Measurements from ENCODE around the gene UCMA.
A peak's percentile ranks its signal among the peaks of the same experiment; 100 is the strongest.
"Not testable (repeated sequence)": the region's sequence is repeated elsewhere in the genome, so short reads cannot be mapped to it uniquely, and the experiment has no call there.

UCMA gene

DNA sequence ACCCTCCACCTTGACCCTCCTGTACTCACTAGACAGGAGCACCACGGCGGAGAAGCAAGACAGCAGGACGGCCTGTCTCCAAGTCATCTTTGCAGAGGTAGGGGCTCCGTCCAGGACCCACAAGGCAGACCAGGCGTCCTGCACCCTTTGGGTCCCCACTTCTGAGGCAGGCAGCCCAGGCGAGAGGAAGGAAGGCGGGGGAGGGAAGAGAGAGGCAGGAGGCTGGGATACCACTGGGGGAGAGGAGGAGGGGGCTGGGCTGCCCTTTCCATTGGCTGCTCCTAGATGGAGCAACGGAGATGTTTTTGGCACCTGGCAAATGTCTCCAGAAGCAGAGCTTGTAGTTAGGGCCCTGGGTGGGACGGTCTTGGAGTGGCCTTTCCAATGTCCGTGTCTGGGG is at the start of gene UCMA:
TSS of gene UCMA (minus strand) at position 203 of the 400 bp plus-strand sequence. CDS start at position 87, 116 bp downstream.
- no peak for DNase-seq (ENCODE audit: low spot score)

- DNase-seq (ENCODE audit: low spot score): not testable (repeated sequence)
Observed at GRCh38 chr10:13282348-13282747, 48.2 kb upstream of the UCMA start.

- no peak for DNase-seq (ENCODE audit: low spot score)
Observed at GRCh38 chr10:13276749-13277365, 42.7 kb upstream of the UCMA start.

DNA sequence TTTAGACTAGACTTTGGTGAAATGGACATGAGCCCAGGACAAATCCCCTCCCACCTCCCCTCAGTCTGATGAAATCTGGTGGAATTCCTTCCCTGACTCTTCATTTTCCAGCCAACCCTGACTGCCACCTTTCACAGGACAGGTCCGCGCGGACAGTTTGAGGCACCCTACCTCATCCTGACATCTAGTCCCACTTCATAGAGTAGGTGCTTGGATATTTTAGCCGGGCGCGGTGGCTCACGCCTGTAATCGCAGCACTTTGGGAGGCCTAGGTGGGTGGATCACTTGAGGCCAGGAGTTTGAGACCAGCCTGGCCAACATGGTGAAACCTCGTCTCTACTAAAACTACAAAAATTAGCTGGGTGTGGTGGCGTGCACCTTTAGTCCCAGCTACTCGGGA is 42.0 kb upstream of the UCMA start:
- DNase-seq (ENCODE audit: low spot score): not testable (repeated sequence)

DNA sequence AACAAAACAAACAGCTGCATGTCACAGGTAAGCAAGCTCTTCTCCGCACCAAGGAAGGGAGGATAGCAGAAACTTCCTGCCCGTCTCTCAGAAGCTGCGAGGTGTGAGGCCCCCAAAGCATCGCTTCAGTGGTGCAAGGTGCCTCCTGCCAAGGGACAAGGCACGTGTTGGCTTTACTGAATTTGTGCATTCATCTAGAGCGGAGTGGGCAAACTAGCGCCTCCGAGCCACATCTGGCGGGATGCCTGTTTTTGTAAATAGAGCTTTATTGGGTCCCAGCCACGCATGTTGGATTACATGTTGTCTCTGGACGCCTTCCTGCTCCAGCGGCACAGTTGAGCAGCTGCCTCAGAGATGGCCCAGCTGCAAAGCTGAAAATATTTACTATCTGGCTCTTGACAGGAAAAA is 38.0 kb upstream of the UCMA start:
- peak; percentile 10 for DNase-seq (ENCODE audit: low spot score)

DNA sequence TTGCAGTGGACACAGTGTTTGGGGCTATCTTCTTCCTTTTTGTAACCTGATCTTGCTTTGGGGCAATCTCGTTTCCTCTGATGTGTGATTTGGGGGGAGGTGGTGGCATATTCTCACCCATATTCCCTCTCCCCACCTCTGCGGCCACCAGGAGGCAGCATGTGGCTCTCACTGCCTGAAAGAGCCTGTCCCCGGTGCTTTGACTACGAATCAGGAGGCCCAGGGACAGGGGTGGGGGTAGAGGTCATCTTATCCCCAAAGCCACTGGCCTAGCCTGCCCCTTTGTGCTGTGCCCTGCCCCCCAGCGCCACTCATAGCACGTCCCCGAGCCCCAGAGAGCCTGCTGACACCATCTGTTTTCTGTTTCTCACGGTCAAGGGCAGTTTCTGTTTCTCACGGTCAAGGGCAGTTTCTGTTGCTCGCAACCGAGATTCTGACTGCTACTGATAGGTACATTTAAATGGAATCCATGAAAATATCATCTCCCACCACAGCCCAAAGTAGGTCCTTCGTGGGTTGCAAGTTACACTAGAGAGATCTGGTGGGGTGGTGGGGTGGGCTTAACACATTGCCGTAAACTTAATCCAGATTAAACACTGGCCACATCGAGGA is 37.5 kb upstream of the UCMA start:
- peak; percentile 64 for DNase-seq (ENCODE audit: low spot score)

DNA sequence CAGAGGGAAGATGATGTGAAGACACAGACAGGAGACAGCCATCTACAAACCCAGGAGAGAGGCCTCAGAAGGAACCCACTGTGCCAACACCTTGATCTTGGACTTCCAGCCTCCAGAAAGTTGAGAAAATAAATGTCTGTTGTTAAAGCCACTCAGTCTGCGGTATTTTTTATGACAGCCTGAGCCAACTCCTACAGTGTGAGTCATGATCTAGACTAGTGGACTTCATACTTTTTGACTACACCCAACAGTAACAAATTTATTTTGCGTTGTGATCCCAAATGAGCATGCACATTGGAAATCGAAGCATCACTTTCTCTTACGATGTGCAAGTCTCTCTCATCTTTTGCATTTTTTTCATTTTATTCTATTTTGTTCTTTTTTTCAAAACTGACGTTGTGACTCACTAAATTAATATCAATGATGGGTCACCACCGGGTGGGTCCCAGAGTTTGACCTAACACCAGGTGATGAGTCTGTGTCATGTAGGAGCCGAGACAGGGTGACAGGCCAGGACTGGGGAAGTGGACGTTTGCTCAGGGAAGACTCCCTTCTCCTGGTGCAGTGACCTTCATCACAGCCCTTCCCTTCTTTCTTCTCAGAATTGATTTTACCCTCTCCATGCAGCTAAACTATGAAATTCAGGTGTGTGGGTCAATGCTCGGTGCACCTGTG is 36.8 kb upstream of the UCMA start:
- no peak for DNase-seq (ENCODE audit: low spot score)

GRCh38 chr10:13268841-13269240 is 34.7 kb upstream of the UCMA start:
- no peak for DNase-seq (ENCODE audit: low spot score)

DNA sequence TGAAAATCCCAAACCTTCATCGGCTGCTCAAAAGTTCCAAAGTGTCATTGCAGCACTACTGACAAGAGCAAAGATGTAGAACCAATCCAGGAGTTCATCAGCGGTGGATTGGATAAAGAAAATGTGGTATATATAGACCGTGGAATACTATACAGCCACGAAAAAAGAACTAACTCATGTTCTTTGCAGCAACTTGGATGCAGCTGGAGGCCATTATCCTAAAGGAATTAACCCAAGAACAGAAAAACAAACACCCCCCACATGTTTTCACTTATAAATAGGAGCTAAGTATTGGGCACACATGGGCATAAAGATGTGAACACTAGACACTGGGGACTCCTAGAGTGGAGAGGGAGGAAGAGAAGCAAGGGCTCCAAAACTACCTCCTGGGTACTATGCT is 34.1 kb upstream of the UCMA start:
- no peak for DNase-seq (ENCODE audit: low spot score)

DNA sequence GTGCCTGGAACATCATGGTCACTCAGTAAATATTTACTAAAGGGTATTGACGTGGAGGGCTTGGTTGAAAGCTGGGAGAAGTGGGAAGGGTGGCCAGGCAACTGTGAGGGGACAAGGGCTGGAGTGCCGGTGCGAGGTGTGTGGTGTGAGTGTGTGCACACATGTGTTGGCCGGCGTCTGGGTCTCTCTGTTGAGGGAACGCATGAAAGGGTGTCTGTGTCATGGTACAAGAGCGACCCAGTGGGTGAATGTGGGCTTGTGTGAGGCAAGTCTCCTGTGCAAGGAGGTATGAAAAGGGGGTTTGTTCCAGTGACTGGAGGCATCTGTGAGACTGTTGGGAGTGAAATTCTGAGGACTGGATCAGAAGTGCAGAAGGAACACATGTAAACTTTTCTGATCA is 29.4 kb upstream of the UCMA start:
- no peak for DNase-seq (ENCODE audit: low spot score)

- DNase-seq (ENCODE audit: low spot score): no peak
Observed at GRCh38 chr10:13262433-13262832, 28.3 kb upstream of the UCMA start.

DNA sequence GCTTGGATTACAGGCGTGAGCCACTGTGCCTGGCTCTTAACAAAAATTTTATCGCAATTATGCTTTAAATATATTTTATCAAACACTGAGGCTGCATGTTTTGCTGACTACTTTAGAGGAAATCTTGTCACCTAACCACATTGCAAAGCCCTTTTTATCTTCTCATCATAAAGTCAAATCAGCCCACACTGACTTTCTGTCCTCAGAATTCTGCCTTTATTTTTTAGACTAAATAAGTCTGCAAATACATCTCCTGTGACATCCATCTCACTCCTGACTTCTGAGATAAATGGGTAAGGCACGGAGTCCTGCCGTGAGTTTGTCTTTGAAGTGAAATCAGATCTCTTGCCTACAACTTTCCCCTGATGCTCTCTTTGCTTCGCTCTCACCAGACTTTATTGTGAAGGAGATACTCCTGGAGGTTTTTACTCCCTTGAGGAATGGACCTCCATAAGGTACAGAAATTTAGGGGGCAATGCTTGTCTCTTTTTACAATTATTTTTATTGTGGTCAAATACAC is 23.5 kb upstream of the UCMA start:
- no peak for DNase-seq (ENCODE audit: low spot score)

DNA sequence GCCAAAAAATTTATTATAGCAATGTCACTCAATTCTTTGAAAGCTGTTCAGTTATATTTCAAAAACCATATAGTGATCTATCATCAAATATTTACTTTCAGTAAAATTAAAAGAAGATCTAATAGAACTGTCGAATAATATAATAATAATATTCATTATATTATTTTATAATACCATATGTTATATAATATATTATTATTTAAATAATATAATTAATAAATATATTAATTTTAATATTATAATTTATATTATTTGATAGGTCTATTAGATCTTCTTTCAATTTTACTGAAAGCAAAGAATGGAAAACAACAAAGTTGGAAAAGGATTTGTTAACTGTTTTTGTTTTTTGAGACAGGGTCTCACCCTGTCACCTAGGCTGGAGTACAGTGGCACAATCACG is 22.5 kb upstream of the UCMA start:
- DNase-seq (ENCODE audit: low spot score): no peak

- no peak for DNase-seq (ENCODE audit: low spot score)
Observed at GRCh38 chr10:13253726-13254125, 19.6 kb upstream of the UCMA start.

DNA sequence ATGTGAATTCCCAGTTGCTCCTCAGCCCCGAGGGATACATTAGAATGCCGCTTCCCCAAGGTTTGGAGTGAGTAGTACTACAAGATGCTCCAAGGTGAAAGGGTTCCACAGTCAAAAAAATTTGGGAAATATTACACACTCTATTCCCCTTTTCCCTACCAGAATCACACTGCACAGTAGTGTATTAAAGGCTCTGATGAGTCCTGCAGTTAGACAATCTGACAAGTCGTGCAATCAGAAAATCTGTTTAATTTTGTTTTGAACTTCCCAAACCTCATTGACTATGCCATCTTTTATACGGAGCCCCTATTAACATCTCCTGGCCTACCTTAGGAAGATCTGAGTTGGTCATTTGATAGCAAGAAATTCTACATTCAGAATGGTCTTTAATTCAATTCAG is 13.6 kb upstream of the UCMA start:
- no peak for DNase-seq (ENCODE audit: low spot score)

GRCh38 chr10:13247246-13247645 is 13.1 kb upstream of the UCMA start:
- DNase-seq (ENCODE audit: low spot score): no peak

DNA sequence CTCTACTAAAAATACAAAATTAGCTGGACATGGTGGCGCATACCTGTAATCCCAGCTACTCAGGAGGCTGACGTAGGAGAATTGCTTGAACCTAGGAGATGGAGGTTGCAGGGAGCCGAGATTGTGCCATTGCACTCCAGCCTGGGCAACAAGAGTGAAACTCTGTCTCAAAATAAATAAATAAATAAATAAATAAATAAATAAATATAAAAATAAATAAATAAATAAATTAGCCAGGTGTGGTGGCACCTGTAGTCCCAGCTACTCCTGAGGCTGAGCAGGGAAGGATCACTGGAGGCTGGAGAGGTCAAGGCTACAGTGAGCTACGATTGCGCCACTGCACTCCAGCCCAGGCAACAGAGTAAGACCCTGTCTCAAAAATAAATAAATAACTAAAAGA is 8.1 kb upstream of the UCMA start:
- DNase-seq (ENCODE audit: low spot score): not testable (repeated sequence)

- DNase-seq (ENCODE audit: low spot score): no peak
Observed at GRCh38 chr10:13241613-13242012, 7.4 kb upstream of the UCMA start.

DNA sequence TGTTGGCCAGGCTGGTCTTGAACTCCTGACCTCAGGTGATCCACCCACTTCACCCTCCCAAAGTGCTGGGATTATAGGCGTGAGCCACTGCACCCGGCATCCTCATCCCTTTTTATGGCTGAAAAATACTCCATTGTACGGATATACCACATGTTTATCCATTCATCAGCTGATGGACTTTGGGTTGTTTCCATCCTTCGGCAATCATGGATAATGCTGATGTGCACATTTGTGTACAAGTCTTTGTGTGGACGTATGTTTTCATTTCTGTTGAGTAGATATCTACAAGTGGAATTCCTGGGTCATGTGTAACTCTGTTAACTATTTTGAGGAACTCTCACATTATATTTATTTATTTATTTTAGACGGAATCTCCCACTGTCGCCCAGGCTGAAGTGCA is 5.7 kb upstream of the UCMA start:
- DNase-seq (ENCODE audit: low spot score): no peak

DNA sequence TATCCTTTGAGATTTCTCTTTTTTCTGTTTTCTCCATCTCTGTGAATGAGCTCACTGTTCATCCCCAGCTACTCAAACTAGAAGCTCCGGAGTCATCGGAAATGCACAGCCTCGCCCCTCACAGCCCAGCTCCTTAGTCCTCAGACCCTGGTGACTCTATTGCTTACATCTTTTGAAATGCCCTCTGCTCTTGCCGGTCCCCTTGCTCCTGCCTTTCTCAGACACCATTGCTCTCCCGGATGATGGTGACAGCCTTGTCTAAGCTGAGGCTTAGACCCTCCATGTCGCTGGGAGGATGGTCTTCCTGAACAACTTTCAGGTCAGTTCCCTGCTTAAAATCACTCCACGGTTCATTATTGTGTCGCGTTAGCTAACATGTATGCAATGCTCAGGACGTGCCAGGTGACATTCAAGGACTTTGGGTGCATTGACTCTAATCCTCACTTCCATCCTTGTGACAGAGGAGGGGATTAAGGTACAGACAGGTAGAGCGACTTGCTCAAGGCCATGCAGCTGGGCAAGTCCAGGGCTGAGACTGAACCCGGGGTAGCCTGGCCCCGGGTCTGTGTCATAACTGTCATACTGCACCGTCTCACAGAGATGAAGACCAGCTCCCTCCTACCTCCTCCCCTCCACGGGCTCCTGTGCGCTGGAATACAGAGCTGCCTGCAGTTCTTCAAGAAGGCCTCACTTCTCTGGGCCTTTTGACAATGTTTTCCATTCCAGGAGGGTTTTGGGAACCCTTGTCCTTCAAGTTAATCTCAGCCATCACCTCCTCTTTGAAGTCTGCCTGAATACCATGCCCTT is 4.3 kb upstream of the UCMA start:
- no peak for DNase-seq (ENCODE audit: low spot score)

GRCh38 chr10:13236638-13237037 is 2.5 kb upstream of the UCMA start:
- no peak for DNase-seq (ENCODE audit: low spot score)

DNA sequence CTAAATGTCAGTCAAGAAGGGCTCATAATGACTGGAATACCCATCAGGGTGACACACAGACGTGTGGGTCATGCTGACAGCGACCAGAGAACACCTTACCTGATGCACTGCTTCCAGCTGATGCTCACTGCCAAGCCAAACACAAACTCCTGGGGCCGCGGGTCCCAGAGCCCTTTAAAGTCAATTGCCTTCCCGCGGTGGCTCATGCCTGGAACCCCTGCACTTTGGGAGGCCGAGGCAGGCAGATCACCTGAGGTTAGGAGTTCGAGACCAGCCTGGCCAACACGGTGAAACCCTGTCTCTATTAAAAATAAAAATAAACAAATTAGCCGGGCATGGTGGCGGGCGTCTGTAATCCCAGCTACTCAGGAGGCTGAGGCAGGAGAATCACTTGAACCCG is 562 bp upstream of the UCMA start:
- not testable (repeated sequence) for DNase-seq (ENCODE audit: low spot score)

DNA sequence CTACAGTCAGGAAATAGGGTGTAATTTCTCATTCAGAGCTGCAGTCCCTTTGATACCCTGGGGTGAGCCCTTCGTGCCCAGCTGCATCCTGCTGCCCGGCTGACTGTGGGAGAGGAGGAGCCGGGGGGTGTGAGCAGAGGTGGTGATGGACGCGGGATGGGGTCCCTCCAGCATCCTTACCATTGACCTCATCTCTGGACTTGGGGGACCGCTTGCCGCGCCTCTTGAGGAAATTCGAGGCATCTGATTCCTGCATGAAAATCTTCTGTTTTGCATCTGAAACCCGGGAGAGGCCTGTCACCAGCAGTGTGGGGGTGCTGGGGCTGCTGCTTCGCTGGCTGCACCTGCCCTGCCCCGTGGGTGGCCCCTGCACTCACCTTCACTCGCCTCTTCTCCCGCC is 816 bp downstream of the UCMA start:
- DNase-seq (ENCODE audit: low spot score): no peak

Data from germinal center (tissue), 1 donor.